Left renal cortex interstitium (tissue), 4 donors: ENCODE results near the gene BET1. TPM values are rescaled to one million over a fixed set of nuclear protein-coding genes. Genes with fewer than 3 reads are reported as not detected.

Experiments
- DNase-seq, 4 donors: peaks; one replicate each; pipeline ENCODE4 v3.0.0-alpha.2; 2013; ENCODE audit warnings: low read depth in 4 of 4, low spot score in 2 of 4, missing footprints in 1 of 4
- polyA plus RNA-seq, 4 donors: library from polyadenylated mRNA; unstranded; fragments of 120-200 nt; gene quantifications; one replicate each; pipeline ENCODE4 v1.2.1, GENCODE V29; 2013; ENCODE audit not compliant: insufficient read length in 4 of 4

Gene BET1
- polyA plus RNA-seq, 4 donors, result 38.3 to 52.4 (median 50.1) TPM

DNA sequence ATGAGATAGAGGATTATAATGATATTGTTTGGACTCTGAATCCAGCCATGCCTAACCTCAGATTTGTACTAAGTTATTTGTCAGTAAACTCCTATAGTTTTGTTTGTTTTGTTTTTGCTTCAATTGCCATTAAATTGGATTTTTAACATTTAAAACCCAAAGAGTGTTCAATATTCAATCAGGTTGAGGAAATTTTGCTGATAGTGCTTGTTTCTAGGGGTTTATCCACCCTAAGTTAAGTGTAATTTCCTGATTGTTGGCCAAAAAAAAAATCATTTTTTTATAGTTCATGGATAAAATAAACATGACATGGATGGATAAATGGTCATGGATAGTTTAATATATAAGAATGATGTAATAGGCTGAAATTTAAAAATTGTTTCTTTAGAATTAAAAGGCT lies 11.4 kb upstream of the BET1 start:
- DNase-seq, result no peak

DNA sequence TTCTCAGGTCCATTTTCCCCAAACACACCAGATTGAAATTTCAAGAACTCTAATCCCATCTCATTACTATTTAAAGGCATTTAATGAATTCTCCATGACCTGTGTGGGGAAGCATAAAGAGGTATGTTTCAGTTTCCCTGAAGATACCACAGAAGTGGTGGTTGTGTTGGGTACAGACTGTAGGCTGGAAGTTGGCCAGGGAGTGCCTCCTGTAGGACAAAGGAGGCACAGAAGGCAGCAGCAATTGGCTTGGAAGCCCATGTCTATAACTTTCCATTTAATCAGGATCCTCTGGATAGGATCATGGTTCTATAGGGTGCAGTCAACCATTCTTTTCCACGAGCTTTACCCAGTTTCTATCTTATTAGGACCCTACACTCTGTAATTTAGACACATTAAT lies 8.6 kb upstream of the BET1 start:
- no peak for DNase-seq

DNA sequence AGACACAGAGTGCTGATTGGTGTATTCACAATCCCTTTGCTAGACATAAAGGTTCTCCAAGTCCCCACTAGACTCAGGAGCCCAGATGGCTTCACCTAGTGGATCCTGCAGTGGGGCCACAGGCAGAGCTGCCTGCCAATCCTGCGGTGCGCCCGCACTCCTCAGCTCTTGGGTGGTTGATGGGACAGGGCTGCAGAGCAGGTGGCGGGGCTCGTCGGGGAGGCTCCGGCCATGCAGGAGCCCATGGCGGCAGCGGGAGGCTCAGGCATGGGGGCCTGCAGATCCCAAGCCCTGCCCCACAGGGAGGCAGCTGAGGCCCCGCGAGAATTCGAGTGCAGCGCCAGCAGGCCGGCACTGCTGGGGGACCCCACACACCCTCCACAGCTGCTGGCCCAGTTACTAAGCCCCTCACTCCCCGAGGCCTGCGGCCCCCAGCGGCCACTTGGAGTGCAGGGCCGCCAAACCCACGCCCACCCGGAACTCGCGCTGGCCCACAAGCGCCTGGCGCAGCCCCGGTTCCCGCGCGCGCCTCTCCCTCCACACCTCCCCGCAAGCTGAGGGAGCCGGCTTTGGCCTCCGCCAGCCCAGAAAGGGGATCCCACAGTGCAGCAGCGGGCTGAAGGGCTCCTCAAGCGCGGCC lies 7.7 kb upstream of the BET1 start:
- no peak for DNase-seq

DNA sequence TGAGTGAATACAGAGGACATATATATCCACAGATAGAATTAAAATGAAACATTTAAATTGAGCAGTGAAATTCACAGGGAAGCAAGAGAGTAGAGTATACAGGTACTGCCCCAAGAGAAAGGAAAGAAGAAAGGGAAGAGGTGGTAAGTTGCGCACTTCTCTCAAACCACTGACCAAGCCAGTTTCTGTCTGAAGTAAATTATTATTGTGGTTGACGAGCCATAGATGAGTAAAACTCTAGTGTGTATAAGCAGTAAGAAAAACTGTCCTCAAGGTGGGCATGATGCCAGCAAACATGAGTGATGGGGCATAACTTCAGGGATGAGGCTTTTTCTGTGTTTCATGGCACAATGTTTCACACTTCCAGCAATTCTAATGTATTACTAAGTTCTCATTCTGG lies 4.4 kb upstream of the BET1 start:
- DNase-seq, result no peak

DNA sequence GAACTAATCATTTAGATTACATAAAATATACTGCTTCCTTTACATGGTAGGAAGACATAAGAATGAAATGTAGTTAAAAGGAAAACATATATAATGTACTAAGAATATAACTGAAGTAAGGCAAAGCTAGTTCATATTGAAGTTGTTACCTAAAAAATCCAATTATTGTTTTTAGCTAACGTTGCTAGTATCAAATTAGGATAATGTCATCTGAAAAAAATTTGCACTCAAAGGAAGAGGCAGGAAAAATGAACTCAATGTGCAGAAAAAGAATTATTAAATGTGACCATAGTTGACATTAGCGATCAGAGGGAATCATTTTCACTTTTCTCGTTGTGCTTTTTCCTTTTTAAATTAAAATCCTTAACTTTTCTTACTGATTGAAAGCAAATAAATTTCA lies 1.6 kb upstream of the BET1 start:
- no peak for DNase-seq

DNA sequence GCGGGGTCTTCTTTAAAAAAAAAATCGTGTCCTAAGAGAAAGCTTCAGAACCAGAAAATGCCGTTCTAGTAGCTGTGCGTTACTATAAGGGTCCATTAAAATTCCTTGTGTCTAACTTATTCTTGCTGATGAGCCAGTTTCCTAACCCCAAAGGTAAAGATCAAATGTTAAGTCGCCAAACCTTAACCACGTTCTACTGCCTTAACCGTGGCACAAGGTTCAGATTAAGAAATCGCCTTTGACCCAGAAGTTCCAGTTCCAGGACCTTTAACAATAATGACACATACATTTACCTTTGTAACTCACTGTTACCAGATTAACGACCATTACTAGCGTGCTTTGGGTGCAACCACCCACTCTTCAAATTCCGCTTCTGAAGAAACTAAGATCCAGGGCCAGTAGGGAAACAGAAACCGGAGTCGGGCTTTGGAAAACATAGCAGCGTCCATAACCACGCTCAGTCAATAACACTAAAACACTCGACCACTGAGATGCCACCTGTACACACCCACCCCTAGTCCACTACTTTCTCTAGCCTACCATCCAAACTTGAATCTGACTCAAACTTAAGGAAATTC lies 620 bp downstream of the BET1 start:
- peak in 1 of 4 donors; percentile 15 for DNase-seq

DNA sequence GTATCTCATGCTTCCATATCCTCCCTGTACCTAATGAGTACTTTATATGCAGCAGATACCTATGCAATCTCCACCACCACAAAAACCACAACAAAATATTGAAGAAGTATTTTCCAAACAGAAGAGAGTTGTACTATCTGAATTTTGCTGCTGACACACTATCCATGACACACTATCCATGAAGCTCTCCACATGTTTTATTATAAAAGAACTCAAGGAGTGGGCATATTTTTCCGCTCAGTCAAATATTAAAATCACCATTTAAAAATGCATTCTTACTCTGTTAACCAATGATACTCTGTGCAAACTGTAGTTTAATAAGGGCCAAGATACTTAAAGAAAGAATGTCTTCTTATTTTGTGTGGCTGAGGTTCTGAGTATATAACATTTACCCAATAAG lies 2.8 kb downstream of the BET1 start:
- DNase-seq, result no peak

DNA sequence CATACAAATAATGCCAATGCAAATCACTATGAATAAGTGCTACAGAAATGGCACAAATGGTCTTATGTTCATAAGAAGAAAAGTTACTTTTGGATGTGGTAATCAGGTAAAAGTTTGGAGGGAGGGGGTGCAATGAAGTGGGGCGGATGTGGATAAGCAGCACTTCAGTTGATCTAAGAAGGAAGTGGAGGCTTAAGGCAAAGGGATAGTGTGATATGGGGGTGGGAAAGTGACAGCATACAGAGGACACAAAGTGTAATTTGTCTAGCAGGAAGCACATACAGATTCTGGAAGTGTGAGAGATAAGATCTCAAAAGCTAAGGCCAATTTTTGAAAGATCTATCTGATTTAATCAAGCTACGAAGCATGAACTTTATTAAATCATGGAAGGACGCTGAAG lies 6.3 kb downstream of the BET1 start:
- no peak for DNase-seq

DNA sequence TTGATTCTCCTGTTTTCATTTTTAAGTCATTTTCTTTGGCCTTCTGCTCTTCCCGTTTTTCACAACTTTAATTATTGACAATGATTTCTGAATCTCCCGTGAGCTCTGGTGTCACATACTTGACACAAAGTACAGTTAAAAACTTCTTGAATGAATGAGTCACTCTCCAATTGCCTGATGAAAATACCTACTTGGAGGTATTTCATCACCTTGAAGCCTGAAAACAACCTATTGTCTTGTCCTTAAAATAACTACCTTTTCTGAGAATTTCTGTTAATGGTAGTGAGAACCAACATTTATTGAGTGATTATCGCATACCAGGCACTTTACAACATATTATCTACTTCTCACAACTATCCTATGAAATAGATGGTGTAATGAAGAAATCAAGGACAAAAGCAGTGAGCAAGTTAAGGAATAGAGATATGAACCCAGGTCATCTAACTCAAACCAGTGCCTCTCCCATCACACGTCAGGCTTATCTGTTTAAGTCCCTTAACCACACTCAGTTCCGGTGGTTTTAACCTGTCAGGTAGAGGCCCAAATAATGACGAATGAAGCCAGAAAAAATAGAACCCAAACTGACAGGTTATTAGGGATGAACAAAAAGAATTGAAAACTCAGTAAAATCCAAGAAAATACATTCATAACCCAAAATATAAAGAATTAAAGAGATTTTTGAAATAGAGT lies 11.6 kb downstream of the BET1 start:
- no peak for DNase-seq

DNA sequence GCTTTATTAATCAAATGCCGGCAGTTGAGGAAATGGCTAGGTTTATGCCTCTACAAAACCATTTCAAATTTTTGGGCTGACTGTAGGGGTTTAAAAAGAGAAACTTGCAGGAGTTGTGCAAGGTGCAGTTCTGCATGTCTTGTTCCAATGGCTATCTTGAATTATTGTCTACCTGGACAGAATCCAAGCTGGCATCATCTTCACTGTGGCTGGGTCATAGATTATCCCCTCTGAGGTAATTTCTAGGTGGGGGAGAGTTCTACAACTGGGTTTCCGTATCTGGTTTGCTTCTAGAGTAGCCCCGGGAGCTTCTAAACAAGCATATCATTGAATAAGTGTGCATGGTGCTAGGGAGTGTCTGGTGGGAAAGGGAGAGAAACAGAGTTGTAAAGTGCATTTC lies 16.9 kb downstream of the BET1 start:
- no peak for DNase-seq

DNA sequence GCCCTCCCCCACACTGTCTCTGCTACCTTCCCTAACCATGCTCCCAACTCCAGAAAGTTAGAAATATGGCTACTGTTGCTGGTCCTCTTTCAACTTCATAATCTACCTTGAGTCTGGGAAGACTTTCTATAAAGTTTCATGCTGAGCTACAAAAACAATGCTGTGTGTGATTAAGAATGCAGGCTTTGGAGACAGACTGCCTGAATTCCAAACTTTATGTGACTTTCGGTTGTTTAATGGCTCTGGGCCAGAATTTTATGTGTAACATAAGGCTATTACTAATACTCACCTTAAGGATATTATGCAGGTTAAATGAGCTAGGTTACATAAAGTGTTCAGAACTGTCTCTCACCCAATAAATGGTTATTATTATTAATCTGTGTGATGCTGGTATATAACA lies 19.1 kb downstream of the BET1 start:
- DNase-seq, result no peak

DNA sequence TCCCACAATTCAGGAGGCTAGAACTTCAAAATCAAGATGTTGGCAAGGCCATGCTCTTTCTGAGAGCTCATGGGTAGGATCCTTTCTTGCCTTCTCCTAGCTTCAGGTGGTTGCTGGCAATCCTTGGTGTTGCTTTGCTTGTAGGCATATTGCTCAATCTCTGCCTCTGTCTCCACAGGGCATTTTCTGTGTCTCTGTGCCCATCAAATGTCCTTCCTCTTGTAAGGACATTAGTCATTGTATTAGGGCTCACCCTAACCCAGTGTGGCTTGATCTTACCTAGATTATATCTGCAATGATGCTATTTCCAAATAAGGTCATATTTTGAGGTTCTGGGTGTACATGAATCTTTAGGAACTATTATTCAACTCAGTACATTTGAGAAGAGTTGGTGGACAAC lies 20.1 kb downstream of the BET1 start:
- no peak for DNase-seq

DNA sequence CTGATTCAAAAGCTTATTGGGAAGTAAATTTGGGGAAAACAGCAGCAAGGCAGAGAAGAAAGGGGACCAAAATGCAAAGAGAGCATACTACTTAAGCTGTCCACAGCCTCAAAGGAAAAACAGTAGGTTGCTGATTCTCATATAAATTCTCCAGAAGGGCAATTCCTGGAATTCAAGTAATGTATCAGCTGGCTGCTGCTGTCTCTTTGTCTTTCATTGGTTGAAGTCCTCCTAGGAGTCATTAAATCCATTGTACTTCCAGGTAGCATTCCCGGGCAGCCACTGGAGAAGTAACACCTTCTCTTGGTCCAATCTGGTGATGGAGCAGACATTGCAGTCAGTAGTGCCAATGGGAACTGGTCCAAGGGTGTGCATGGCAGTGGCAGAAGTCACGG lies 22.7 kb downstream of the BET1 start:
- DNase-seq, result no peak

DNA sequence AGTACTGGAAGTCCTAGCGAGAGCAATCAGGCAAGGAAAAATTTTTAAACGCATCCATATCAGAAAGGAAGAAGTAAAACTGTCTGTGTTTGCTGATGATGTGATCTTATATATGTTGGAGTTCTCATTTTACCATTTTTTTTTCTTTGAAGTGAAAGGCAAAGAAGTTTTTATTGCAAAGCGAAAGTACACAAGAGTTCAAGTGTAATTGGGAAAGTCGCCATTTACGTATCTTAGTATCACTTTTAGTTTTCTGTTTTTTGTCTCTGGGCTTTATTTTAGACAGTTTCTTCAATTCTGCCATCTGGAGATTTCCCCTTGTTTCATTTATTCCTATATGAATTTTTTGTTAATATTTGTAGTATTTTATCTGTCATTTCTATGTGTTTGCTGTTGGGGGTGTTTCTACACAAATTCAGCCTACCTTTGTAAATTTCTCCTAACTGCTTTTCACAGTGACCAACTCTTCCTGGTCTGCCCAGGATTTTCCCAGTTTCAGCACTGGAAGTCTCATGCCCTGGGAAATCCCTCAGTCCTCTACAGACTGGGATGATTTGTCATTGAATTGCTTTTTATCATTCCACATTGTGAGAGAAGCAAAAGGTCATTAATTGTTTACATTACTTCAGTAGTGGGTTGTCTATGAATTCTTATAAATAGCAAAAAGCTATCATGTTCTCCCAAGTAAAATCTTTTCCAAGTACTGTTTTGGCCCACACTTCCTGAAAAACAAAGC lies 23.2 kb downstream of the BET1 start:
- no peak for DNase-seq

DNA sequence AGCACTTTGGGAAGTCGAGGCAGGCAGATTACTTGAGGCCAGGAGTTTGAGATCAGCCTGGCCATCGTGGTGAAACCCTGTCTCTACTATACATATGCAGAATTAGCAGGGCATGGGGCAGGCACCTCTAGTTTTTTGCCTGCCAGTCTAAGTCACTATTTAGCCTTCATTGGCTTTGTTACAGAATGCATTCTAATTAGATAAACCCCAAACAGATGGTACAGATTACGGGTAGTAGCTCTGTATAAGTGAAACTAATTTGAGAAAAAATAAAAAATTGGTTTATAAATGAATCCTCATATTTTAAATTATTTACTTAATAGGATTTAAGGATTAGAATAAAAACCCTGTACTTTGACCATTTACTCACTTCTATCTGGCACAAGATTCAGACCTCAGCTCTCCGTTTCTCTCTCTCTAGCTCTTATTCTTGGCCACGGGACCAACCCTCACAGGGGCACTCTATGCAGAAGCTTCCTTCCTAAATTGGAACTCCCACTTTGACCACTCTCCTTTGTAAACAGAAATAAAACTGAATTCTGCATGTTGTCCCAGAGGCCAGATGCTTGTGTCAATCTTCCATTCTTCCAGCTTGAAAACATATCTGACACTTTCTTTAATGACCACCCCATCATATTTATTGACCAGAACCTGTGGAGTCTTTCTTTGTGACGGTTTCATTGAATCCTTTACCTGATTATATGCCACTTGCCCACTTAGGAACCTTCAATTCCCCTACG lies 26.8 kb downstream of the BET1 start:
- DNase-seq, result no peak

DNA sequence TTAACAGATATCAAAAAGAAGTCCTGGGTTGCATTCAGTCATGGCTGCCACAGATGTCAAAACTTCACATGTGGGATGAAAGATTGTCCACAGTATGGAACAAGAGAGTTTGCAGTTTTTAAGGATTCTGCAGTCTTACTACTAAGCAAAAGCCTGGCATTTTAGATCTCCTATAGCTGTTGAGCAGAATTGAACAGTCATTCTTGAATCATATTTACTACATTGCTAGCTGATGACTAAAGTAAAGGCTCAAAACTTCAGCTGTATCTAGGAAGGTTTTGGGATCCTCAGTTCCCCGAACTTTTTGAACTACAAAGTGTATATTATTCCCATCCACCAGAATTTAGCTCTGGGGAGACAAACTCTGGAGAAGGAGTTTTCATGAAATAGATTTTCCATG lies 31.0 kb downstream of the BET1 start:
- DNase-seq, result no peak

DNA sequence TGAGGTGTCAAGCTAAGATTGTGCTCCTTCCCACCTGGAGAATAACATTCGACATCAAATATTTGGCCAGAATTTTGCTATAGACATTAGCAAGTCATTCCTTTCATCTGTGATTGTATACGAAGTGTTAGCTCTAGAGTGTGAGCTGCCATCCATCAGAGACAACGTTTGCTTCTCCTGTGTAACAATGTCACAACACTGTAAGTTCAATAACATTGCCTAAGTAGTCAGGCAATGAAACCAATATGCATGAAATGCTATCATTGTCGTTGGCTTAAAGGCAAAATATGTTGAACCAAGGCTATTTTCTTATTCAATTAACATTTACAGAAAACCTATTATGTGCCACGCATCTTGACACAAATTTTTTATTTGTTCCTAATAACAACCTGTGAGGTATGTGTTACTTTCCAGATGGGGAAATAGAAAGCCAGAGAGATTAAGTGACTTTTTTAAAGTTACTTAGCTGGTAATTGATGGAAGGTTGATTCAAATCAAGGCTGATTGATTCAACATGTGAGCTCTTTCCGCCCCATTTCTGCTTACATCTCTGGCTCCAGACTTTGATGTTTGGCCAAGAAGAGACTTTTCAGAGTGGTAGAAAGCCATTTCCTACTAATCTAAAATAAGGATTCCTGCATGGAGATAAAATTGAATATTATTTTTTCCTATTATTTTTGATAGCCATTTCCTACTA lies 32.0 kb downstream of the BET1 start:
- DNase-seq, result no peak

DNA sequence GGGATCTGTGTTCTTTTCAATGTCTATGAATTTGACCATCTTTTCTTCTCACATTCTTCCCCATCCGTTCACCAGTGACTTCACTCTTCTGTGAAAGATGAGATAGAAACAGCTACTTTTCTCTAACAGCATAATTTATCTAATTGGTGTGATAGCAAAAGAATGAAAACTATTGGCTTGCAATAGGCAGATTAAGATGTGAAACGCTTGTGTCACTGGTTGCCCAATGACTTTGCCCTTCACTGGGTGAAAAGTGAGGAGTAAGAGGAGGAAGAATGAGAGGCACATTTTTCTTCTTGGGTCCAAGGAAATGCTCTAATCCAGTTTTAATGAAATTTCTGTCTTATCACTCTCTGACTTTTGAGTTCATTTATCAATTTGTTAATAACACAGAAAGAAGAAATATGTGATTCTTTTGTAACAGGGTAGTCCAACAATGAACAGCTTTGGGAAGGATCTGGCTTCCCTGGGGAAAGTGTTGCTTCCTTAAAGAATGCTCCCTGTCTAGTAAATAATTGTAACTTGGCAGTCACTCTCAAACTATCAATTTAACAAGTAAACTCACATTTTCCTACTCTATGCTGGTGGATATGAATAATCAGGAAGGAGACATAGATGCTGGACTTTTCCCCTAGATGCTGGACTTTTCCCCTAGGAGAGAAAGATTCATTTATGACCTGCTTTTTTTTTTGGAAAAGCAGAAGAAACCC lies 35.1 kb downstream of the BET1 start:
- DNase-seq, result no peak

DNA sequence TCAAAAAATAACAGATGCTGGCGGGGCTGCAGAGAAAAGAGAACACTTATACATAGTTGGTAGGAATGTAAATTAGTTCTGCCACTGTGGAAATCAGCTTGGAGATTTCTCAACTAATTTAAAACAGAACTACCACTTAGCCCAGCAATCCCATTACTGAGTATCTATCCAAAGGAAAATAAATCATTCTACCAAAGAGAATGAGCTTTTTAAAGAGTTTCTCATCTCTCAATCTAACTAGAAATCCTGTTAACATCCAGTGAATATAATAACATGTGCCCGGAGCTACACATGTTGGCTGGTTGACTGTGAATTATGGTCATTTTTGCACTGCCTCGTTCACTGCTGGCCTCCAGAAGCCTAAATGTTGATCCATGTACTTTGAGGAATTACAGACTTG lies 39.3 kb downstream of the BET1 start:
- DNase-seq, result no peak

DNA sequence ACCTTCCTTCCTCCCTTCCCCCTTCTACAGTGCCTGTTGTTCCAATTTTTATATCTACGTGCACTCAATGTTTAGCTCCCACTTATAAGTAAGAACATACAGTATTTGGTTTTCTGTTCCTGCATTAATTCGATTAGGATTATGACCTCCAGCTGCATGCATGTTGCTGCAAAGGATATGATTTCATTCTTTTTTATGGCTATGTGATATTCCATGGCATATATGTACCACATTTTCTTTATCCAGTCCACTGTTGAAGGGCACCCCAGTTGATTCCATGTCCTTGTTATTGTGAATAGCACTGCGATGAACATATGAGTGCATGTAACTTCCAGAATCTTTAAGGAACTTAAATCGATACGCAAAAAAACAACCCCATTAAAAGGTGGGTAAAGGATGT lies 39.9 kb downstream of the BET1 start:
- no peak for DNase-seq
